ENCODE data around the gene HCK. TPM values are rescaled to one million over a fixed set of nuclear protein-coding genes. Genes with fewer than 3 reads are reported as not detected.

The HCK gene
- total and polyA plus RNA-seq, 9 of the 15 experiments (the other 6 are each of a cell fraction or from before 2014, with no cell fraction given) = 0.09 to 0.51 (median 0.27) TPM; not detected in 6

GRCh38 chr20:32108814-32109391, 56.9 kb downstream of the HCK start (continued):
- TF ChIP-seq ARID3A (IDR thresholded peaks at IDR 0.05; ENCODE audit: borderline replicate concordance, low read depth, low read length) = no peak
- TF ChIP-seq EP400 (IDR thresholded peaks at IDR 0.05) = no peak
- peak; percentile 80; the same call in 1 of the 2 replicates for TF ChIP-seq TRIM28 (IDR thresholded peaks at IDR 0.05)
- TF ChIP-seq MTF1 (CRISPR knock-in tag; IDR thresholded peaks at IDR 0.05; ENCODE audit: borderline replicate concordance) = no peak
- peak; percentile 96 for TF ChIP-seq ZNF316 (IDR thresholded peaks at IDR 0.05)
- peak; percentile 53 to 62; a peak in 2 of 4 replicates for TF ChIP-seq KDM1A (IDR thresholded peaks at IDR 0.05)
- no peak for TF ChIP-seq ZNF318 (IDR thresholded peaks at IDR 0.05; ENCODE audit: borderline replicate concordance in 1 of 2, low read depth in 1 of 2)
- no peak for TF ChIP-seq POLR2G (IDR thresholded peaks at IDR 0.05; ENCODE audit: low read depth, low read length)
- peak; percentile 41 to 78; a peak in 3 of 4 replicates for TF ChIP-seq TRIM24 (IDR thresholded peaks at IDR 0.05)
- TF ChIP-seq ZNF507 (tag; conservative IDR thresholded peaks at IDR 0.05) = no peak
- no peak for TF ChIP-seq NRF1 (conservative IDR thresholded peaks at IDR 0.05 in 1 of 2, IDR thresholded peaks at IDR 0.05 in 1 of 2)
- TF ChIP-seq JUND (IDR thresholded peaks at IDR 0.05; ENCODE audit: borderline replicate concordance, low read depth, low read length) = no peak
- no peak for TF ChIP-seq JUND (tag; IDR thresholded peaks at IDR 0.05; ENCODE audit: borderline replicate concordance, low read depth, low read length)
- TF ChIP-seq TCF15 (CRISPR knock-in tag; IDR thresholded peaks at IDR 0.05) = no peak
- peak; percentile 53 for TF ChIP-seq BCOR (IDR thresholded peaks at IDR 0.05)
- no peak for TF ChIP-seq XRCC5 (IDR thresholded peaks at IDR 0.05; ENCODE audit: low read depth, low read length)
- no peak for TF ChIP-seq ZNF175 (CRISPR knock-in tag; IDR thresholded peaks at IDR 0.05; ENCODE audit: low read depth)

All from K562 (cell line).